HG02763 (cell line): ENCODE data around the gene VSIG2.
"Not testable (repeated sequence)": the region's sequence is repeated elsewhere in the genome, so short reads cannot be mapped to it uniquely, and the experiment has no call there.

Source experiments
- ATAC-seq: cut with Tn5 transposase; IDR thresholded peaks from one replicate; pipeline ENCODE4 v1.9.1; 2021; ENCODE audit warnings: mild to moderate bottlenecking, moderate library complexity; ENCODE audit not compliant: unreplicated experiment

The VSIG2 gene, protein sequence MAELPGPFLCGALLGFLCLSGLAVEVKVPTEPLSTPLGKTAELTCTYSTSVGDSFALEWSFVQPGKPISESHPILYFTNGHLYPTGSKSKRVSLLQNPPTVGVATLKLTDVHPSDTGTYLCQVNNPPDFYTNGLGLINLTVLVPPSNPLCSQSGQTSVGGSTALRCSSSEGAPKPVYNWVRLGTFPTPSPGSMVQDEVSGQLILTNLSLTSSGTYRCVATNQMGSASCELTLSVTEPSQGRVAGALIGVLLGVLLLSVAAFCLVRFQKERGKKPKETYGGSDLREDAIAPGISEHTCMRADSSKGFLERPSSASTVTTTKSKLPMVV

DNA sequence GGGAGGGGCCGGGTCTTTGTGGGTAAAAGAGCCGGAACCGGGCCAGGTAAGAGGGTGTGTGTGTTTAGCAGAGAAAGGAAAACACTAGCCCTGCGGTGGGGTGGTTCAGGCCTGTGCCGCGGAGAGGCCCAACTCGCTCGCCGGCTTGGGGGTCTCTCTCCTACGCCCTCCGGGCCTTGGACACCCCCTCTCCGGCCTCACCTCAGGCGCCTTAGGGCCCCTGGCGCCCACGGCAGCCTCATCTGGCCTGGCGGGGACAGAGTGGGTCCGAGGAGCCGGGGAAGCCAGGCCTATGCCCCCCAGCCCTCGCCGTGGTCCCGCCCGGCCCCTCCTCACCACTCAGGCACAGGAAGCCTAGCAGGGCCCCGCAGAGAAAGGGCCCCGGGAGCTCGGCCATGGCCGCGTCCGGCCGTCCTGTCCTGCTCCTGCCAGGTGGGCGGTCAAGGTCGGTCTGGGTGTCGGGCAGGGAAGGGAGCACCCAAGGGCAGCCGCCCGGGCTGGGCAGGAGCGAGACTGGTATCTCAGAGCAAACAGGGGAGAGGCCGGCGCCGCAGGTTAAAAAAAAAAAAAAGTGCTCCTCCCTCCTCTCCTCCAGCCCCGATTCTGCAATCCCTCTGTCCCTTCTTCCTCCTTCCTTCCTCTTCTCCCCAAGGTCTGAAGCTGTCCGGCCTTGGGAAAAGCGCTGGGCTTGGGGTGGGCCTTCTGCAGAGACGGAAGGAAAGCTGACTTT lies at the start of gene VSIG2:
VSIG2 (minus strand) TSS at position 515 of the 730 bp plus-strand sequence; CDS start at position 397, 118 bp downstream.
- no peak for ATAC-seq

DNA sequence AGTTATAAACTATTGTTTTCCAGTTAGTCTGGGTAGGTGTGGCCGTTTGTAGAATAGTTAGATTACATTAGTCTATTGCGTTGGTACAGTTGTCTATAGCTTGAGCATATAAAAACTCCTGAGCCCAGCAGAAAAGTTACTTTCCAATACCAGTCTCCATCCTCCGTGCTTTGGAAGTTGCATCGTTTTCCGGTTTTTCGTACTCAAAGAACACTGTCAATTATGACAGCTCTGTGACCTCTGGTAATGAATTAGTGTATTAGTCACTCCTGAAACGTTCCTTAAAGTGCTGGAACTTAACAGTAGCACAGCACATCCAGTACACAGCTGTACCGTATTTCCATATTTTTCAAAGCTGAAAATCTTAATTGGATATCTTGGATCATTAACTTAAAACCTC lies 49.0 kb upstream of the VSIG2 start:
- no peak for ATAC-seq

DNA sequence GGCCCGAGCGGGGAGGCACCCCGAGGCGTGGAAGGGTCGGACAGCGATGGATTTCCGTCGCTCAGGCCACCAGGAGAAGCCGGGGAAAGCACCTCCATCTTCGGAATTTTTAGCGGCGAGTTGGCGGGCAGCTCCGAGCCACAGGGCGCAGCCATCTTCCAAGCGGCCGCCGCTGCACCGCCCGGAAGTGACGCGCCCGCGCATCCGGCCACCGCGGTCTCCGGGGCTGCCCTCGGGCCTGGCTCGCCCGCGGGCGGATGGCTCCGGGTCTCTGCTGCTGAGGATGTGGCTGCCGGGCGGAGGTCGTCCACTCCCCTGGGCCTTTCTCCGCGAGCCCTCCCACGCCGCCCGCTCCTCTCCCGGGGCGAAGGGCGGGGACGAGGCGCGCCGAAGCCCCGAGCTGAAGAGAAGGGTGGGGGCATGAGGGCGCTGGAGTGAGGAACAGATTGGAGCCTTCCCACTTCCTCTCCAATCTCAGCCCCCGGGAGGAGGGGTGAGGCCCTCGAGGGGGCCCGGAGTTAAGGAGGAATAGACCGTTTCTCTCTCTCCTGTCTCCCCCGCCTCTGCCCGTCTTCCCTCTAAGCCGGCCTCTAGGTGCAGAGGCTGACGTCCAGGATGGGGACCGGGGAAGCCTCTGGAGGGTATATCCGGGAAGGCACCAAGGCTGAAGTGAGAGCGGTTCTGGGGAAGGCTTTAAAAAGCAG lies 48.3 kb upstream of the VSIG2 start, which contains the start of gene MSANTD2:
MSANTD2 (minus strand) TSS at position 181 of the 704 bp plus-strand sequence; CDS start at position 155, 26 bp downstream.
- ATAC-seq: peak; percentile 86

DNA sequence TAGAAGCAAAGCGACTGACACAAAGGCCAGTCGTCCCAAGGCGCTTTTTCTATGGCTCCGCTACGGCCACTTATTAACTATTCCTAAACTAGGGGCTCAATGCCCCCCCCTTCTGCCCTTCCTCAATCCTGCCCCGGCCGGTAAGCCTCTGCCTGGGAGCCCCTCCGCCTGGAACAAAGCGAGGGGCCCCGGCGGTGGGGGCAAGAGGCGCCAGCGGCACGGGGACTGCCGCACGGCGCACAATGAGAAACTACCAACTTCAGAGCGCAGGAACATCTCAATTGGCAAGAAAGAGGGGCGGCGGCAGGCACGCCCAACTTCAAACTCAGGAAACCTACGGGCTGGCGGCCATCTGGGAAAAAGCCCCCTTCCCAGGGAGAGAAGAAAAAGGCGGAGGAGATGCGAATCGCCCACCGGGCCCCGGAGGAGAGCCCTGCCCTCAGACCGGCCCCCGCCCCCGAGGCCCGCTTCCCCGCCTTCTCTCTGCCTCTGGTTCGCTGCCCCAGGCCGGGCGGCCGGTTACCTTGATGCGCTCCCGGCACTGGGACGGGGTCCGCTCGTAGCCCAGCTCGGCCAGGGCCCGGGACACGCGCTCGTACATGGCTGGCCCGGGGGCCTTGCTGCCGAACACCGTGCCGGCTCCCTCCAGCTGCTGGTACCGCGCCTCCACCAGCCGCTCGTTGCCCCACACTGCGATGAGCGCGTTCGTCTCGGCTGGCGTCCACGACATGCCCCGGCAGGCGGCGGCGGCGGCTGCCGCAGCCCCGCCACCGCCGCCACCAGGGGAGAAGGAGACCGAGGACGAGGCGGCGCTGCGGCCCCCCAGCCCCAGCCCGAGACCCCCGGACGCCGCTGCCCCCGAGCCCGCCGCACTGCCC lies 47.5 kb upstream of the VSIG2 start:
- peak; percentile 39 for ATAC-seq

DNA sequence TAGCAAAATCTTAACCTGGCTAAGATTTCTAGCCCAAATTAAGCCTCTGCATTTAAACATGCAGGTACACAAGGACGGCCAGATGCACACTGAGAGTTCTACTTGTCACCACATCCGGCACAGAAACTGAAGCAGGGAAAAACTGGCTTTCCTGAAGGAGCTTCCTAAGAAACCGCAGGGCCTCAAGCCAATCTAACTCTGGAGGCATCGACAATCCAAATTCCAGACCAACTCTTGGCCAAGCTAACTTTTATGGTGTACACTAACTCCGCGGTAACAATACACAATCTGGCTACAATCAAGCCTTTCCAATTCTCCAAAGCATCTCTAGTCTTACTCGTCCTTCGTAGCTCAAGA lies 46.9 kb upstream of the VSIG2 start:
- no peak for ATAC-seq

DNA sequence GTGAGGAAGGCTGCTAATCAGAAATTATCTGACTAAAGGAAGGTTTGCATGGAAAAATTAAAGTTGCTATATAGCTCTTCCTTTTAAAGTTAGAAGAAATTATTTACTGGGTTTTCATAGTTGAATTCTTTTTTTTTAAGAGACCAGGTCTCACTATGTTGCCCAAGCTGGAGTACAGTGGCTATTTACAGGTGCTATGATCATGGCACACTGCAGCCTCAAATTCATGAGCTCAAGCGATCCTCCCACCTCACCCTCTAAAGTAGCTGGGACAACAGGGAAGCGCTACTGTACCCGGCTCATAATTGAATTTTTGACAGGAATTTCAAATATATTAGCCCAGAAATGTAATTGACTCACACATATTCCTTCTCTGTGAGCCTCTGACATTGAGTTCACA lies 44.3 kb upstream of the VSIG2 start:
- ATAC-seq: no peak

DNA sequence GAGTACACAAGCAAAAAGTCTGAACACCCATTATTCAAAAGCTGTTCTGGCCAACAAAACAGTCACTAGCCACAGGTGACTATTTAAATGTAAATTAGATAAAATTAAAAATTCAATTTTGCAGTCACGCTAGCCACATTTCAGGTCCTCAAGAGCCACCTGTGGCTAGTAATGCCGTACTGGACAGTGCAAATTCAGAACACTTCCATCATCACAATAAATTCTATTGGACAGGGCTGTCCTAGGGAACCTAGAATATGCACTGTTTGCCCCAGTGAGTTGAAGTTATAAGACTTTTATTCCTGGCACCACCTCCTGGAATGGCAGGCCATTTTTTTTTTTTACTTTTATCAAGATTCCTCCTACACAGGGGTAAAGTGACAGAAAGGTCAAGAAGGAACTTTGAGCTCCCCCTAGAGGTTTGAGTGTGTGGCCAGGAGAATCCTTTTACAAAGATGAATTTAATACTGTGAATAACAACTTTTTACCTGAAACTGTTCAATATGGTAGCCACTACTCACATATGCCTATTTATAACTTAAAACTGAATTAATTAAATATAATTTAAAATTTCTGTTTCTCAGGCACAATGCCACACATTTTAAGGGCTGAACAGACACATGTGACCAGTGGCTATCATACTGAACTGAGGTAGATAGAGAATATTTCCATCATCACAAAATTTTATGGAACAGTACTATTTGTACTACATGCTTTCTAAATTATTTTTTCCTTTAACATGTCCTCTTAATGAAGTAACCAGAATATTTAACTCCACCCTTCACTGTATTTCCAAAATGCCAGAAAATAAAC lies 41.6 kb upstream of the VSIG2 start:
- ATAC-seq: peak; percentile 43

DNA sequence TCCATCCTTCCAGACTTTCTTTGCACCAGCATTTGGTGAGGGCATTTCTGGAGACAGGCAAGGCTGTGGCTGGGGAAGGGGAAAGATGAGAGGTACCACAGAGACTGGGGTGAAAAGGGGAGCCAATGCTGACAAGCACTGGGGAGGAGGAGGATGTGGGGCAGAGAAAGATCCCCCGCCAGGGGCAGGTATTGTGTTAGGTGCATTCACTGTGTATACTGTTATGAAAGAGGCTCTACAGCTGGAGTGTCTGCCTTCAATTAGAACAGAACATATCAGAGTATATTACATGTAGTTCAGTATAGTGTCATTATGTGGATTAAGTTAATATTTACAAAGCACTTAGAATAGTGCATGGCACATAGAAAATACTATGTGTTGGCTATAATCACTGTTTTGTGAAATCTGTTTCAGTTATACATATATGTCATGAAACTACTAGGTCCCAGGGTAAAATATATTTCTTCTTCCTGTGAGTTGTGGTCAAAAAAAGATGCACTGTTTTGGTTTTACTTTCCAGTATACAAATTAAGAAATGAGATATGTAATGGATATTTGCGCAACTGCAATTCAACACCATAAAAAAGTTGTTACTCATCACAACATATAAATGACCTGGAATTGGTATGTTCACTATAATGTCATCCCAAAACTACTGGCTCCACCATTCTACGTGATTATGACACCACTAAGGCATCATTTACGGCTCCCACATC lies 39.7 kb upstream of the VSIG2 start:
- ATAC-seq: no peak

DNA sequence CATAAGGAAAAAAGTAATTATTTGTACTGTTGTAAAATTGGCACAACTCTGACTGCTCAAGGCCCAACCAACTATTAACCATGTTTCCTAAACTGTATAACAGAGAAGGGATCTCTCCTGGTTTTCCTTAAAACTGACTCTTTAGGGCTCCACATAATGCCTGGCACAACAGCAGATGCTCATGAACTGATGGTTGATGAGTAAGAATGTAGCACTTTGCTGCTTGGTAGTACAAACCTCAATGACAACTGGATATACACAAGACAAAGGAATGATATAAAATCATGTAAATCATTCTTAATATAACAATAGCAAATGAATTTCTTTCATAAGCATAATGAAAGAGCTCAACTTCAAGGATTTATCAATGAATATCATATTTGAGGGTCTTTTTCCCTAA lies 36.5 kb upstream of the VSIG2 start:
- ATAC-seq: no peak

DNA sequence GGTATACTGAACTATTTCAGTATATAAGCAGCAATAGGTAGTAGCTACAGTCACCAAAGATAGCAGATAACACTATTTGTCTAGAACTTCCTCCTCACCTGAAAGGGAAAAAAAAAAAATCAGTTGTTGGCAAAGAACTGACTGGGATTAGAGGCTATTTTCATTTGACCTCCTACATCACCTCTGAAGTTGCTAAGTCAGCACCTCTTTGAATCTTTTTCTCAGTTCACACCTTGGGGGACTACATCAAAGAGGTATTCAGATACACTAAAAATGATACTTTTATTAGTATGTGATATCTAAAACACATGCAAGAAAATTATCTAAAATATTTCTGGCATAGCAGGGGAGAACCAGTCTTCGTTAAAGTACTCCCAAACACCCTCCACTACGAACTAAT lies 32.0 kb upstream of the VSIG2 start:
- ATAC-seq: no peak

DNA sequence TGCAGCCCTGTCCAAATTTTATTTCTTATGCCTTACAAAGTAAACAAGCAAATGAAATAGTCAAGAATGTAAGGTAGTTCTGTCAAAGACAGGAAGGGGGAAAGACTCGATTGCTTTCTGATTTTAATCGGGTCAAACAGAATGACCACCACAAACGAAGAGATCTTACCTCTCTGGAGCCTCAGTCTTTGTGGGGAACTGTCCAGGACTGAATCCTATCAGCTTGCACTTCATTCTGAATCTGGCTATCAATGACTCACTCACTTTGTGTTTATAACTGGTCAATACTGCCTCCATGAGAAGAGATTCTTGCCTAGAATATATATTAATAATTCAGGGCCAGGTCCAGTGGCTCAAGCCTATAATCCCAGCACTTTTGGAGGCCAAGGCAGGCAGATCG lies 30.9 kb upstream of the VSIG2 start:
- ATAC-seq: no peak

DNA sequence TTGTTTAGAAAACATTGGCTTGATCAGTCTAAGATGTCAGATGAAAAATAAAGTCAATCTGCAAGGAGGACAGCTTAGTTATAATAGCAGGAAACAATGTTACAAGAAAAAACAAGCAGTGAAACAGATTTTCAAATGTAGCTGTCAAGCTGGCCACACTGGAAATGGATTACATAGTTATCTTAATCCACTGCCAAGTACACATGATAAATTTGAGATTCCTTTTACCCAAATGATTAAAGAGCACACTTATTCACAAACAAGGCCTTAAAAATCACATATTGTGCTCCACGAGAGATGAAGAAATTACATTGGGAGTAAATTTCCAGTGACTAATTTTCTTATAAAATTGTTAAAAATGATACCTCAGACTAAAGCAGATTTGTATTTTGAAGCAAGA lies 27.5 kb upstream of the VSIG2 start:
- ATAC-seq: no peak

DNA sequence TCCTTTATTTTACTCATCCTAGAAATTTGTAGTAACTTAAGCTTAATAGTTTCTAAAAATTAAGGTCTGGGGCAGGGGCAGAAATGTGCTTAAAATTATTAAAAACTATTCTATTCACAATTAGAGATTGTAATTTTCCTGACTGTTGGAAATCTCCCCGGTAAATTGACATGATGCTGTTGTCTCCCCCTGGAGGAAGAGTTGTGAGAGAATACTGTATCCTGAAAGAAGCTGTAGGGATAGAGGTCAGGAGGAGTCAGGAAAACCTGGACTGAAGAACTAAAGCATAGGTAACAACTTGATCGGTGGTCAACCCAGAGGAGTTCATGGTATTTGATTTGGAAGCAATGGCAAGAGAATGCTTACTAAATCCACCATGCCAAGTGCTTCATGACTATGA lies 26.2 kb upstream of the VSIG2 start:
- ATAC-seq: no peak

DNA sequence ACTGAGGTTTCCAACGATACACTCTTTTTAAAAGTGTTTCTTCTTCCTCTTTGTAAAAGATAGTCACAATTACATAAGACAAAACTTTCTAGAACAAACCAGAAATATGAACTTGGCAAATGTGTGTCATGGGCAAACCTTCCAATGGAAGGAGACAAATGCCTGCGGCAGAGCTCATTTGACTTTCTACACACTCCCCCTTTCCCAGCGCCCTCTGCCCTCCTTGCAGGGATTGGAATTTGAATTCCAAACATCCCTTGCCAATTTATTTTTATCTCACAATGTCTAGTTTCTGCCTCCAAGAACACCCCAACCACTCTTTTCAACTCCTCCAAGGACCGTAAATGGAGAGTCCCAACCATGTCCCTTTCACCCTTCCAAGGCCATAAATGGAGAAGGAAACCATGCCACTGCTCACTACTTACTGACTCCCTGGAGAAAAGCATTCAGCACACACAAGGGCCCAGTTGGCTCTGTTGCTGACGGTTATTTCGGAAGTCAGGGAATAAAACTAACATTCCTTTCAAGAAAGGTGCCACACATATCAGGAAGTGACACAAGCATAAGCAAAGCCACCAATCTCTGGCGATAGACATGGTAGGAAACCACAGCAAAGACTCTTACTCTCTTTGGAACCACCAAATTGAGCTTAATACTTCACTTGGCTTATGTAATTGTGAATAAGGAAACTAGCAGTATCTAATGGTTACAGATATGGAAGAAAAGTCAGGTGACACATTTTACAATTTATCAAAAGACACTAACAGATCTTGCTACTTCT lies 25.0 kb upstream of the VSIG2 start:
- ATAC-seq: no peak

DNA sequence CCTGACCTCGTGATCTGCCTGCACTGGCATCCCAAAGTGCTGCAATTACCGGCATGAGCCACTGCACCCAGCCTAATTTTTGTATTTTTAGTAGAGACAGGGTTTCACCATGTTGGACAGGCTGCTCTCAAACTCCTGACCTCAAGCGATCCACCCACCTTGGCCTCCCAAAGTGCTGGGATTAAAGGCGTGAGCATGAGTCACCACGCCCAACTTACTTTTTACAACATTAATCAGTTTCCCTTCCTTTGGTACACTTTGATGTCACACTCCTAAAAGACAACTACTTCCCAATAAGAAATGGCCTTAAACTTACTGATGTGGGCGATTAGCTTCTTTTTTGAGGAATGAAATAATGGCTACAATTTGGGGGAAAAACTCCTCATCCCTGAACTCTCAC lies 18.9 kb upstream of the VSIG2 start:
- ATAC-seq: not testable (repeated sequence)

DNA sequence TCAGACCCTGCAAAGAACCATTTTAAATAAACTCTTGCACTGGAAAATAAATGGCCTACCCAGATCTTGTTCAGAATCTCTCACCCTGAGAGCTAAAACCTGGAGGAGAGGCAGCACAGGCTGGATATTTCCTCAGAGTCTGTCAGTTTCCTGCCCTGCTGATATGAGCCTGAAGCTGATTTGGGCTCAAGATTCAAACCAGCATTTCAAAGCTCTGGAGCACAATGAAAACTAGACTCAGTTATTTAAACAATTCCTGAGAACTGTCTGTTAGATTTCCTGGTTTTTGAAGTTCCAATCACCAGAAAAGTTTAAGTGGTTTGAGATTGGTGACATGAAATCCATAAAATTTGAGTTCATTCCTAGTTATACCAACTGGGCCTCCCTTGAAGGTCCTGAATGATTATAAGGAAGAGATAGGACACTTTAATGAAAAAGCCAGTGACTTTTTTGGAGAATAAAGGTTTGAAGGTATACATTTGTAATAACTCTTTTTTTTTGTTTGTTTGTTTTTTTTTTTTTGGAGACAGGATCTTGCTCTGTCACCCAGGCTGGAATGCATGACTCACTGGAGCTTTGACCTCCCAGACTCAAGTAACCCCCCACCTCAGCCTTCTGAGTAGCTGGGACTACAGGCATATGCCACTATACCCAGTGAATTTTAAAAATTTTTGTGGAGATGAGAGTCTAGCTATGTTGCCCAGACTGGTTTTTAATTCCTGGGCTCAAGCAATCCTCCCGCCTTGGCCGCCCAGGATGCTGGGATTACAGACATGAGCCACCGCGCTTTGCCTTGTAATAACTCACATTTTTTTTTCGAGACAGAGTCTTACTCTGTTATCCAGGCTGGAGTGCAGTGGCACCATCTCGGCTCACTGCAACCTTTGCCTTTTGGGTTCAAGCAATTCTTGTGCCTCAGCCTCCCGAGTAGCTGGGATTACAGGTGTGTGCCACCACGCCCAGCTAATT lies 18.0 kb upstream of the VSIG2 start:
- no peak for ATAC-seq

DNA sequence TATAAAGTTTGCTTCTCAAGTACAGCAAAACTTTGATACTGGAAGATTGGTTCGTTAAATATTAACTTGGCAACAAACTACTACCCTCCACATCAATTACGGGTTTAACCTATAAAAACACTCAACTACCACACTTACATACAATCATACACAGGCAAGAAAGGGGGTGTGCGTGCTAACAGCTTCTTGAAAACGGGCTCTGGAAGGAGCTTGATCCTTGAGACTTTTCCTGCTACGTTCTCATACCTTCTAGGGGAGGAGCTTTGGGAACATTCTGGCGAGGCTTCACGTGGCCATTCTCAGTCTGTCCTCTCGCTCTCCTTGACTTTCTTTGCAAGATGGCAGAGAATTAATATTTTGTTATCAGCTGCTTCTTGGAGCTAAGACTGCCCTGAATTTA lies 16.9 kb upstream of the VSIG2 start:
- ATAC-seq: no peak
